Measurements from ENCODE around the gene IL25. TPM values are rescaled to one million over a fixed set of nuclear protein-coding genes. Genes with fewer than 3 reads are reported as not detected.
"Not testable (repeated sequence)": the region's sequence is repeated elsewhere in the genome, so short reads cannot be mapped to it uniquely, and the experiment has no call there.

The IL25 gene
- not detected in 2 replicates for total RNA-seq

DNA sequence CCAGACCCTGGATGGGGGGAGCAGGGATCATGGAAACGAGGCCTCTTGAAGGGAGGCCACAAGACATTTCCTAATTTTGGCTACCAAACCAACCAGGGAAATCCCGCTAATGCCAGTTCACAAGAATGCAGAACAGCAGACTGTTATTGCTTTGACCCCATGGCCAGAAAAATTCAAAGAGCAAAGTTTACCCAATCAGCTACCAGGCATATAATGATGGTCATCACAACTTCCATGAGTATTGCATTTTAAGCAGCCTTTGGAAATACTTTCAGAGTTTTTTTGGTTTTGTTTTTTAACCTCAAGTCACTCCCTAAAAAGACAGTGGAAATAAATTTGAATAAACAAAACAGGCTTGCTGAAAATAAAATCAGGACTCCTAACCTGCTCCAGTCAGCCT, at the start of gene IL25:
Gene IL25, plus strand, starts transcription at position 301 of the 400 bp plus-strand sequence.
- no peak for DNase-seq (ENCODE audit: low read depth, low spot score)

DNA sequence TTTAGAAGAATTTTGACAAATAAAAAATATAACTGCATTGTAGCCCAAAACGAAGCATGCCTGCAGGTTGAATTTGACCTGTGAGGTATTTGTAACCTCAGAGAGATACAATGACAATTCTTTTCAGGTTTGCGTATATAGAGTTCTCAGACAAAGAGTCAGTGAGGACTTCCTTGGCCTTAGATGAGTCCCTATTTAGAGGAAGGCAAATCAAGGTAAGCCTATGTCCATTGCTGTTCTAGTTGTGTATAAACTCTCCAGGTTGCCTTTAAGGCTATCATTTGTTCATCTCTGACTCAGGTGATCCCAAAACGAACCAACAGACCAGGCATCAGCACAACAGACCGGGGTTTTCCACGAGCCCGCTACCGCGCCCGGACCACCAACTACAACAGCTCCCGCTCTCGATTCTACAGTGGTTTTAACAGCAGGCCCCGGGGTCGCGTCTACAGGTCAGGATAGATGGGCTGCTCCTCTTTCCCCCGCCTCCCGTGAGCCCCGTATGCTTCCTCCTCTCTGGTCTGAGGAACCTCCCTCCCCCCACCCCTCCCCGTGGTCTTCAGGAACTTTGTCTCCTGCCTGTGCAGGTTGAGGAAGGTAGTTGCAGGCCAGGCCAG, 48.7 kb upstream of the IL25 start:
- DNase-seq (ENCODE audit: low read depth, low spot score): no peak

DNA sequence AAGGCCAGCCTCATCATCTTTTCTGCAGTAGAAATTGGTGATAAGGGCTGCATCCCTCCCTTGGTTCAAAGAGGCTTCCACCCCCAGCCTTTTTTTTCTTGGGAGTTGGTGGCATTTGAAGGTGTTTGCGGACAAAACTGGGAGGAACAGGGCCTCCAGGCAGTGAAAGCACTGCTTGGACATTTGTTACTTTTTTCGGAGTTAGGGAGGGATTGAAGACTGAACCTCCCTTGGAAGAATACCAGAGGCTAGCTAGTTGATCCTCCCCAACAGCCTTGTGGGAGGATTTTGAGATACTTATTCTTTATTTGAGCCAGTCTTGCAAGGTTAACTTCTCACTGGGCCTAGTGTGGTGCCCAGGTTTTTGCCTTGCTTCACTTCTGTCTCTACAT, 48.2 kb upstream of the IL25 start:
- no peak for DNase-seq (ENCODE audit: low read depth, low spot score)

- no peak for DNase-seq (ENCODE audit: low read depth, low spot score)
Measured at GRCh38 chr14:23324993-23325392, 47.6 kb upstream of the IL25 start.

- DNase-seq (ENCODE audit: low read depth, low spot score): not testable (repeated sequence)
Measured at GRCh38 chr14:23325746-23326145, 46.9 kb upstream of the IL25 start.

GRCh38 chr14:23326491-23327332, 45.9 kb upstream of the IL25 start:
- DNase-seq (ENCODE audit: low read depth, low spot score): no peak

DNA sequence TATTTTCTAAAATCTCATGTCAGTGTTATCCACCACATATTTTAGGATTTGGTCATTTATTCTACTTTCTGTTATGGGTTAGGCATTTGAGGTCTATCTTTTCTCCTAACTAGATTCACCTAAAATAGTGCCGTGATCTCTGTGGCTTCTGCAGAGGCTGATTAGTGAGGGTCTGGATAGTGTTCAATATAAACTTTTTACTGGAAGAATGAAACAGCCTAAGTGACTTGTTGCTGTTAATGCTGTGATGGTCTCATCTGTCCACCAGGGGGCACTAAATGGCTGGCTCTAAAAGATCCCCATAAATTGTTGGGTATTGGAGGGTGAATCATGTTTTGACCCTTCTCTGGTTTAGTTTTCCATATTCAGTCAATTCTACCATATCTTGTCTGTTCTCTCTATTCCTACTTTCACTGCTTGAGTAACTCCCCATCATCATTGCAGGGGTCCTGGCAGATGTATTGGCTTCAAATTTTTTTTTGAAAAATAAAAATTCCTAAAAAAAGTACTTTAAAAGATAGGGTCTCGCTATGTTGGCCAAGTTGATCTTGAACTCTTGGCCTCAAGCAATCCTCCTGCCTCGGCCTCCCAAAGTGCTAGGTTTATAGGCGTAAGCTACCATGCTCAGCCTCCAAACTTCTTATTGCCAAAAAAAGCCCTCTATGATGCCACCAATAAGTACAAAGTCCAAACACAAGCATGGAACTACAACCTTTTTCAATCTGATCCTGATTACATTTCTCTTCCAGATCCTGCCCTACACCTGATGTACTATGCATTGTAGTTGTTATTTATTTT, 44.5 kb upstream of the IL25 start:
- peak; percentile 41 for DNase-seq (ENCODE audit: low read depth, low spot score)

DNA sequence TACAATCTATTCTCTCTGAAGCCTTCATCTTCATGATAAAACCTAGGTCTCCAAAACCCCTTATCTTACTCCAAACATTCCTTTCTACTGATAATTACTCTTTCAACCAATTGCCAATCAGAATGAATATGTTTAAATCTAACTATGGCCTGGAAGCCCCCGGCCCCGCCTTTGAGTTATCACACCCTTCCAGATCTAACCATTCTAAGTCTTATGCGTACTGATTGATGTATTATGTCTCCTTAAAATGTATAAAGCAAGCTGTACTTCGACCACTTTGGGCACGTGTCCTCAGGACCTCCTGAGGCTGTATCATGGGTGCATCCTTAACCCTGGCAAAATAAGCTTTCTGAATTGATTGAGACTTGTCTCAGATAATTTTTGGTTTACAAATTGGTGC, 37.0 kb upstream of the IL25 start:
- no peak for DNase-seq (ENCODE audit: low read depth, low spot score)

DNA sequence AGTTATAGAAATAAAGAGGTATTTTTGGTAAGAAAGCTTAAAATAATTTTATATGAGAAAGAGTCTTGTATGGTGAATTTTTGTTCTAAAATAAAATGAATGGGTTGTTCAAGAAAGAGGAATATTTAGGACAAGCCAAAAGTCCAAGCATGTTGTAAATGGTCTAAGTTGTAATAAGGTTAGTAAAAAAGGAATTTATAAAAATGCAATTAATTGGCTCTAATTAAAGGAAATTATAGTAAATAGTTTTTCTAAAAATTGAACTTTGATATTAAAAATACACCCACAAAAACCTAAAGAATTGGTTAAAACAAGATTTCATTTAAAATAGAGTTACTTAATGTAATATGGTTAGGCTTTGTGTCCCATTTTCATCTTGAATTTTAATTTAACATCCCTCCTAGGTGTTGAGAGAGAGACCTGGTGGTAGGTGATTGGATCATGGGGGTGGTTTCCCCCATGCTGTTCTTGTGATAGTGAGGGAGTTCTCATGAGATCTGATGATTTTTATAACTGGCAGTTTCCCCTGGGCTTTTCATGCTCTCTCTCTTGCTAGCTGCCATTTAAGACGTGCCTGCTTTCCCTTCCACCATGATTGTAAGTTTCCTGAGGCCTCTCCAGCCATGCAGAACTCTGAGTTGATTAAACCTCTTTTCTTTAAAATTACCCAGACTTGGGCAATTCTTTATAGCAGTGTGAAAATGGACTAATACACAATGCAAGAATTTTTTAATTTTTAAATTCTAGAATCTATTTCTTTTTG, 32.9 kb upstream of the IL25 start:
- no peak for DNase-seq (ENCODE audit: low read depth, low spot score)

DNA sequence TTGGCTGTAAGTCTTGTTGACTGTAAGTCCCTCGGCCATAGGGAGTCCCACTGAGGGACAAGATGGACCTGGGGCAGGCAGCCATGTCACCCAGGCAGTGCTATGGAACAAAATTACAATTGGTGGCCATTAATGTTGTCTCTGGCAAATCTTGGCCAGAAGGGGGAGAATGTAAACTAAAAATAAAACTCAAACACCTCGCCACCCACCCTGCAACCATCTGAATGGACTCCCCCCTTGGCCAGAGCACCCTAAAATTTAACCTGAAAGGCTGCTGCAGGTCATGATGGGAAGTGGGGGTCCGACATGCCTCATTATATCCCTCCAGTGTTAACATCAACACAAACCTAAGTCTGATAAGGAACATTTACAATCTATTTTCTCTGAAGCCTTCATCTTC, 28.1 kb upstream of the IL25 start:
- DNase-seq (ENCODE audit: low read depth, low spot score): no peak

GRCh38 chr14:23345987-23346692, 26.5 kb upstream of the IL25 start:
- DNase-seq (ENCODE audit: low read depth, low spot score): no peak

GRCh38 chr14:23346693-23347405, 25.8 kb upstream of the IL25 start:
- DNase-seq (ENCODE audit: low read depth, low spot score): no peak

DNA sequence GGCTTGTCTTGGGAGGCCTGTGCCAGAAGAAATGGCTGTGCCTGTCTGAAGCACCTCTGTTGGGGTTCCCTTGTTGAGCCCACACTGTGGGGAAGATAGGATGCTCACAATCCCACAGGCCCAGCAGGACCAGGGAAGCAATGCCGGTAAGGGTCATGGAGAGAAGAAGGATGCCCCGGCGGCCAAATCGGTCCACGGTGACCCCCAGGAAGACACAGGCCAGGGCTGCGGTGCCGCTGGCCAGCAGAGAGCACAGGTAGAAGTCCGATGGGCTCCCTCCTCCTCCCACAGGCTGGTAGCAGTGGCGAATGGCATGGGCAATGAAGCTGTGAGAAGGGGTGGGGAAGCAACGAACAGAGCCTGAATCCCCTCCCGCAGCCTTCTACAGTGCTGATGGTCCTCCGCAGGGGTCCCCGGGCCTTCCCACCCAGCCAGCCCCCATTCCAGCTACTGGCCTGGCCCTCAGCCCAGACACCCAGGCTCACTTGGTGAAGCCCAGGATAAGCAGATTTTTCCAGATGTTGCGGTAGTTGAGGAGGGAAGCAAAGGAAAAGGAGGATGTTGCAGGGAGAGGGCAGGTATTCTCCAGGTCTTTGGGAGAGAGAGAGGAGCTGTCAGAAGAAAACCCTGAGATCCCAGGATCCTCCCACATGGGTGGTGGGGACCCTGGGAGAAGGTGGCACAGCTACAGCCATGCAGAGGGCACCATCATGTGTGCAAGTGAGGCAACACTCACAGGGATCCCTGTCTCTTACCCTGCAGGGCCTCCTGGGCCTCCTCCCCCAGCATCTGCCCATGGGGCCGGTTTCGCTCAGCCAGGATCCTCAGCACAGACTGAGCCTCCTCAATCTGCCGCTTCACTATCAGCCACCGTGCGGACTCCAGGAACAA, 25.0 kb upstream of the IL25 start:
- DNase-seq (ENCODE audit: low read depth, low spot score): no peak

DNA sequence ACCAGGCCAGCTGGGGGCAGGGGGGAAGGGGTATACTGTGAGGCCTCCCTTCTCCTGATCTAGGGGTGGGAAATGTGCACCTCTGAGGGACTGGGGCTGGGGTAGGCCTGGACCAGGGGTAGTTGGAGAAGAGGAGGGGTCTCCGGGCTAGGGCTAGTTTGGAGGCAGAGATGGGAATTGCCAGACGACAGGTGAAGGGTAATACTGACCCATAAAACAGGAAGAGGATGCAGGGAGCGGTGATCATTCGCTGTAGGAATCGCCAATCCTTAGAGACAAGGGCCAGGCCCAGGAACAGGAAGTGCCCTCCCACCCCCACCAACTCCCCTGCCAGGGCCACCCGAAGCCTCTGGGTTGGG, 24.3 kb upstream of the IL25 start:
- no peak for DNase-seq (ENCODE audit: low read depth, low spot score)

GRCh38 chr14:23349156-23349845, 23.3 kb upstream of the IL25 start:
- no peak for DNase-seq (ENCODE audit: low read depth, low spot score)

DNA sequence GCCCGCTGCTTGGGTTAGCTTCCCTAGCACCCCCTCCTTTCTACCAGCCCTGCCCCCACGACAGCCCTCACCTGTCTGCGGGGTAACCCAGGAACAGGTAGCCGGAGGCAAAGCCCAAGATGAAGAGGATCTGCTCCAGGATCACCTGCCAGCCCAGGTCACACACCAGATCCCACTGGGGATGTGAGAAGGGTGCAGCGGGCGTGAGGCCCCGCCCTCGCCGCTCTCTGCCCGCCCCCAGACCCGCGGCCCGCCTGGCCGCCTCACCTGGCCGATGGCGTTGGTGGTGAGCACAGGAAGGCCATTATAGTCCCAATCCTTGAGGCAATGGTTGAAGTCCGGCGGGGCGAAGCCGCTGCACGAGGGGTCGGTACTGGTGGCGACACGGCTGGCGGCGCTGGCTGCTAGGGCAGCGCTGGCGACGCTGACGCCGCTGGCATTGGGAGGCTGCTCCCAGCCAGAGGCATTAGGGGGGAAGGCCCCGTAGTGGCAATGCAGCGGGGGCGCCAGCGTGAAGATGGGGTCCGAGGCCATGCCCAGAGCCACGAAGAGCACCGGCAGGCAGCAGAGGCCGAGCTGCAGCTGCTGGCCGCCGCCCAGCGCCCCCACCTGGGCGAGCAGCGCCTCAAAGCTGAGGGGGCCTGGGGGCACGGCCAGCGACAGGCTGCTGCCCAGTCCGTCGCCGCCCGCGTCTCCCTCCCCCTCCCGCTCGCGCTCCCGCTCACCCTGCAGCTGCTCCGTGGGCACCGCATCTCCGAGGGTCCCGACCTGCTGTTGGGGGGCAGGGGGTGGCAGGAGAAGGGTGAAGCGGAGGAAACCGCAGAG, 20.7 kb upstream of the IL25 start:
- DNase-seq (ENCODE audit: low read depth, low spot score): no peak

DNA sequence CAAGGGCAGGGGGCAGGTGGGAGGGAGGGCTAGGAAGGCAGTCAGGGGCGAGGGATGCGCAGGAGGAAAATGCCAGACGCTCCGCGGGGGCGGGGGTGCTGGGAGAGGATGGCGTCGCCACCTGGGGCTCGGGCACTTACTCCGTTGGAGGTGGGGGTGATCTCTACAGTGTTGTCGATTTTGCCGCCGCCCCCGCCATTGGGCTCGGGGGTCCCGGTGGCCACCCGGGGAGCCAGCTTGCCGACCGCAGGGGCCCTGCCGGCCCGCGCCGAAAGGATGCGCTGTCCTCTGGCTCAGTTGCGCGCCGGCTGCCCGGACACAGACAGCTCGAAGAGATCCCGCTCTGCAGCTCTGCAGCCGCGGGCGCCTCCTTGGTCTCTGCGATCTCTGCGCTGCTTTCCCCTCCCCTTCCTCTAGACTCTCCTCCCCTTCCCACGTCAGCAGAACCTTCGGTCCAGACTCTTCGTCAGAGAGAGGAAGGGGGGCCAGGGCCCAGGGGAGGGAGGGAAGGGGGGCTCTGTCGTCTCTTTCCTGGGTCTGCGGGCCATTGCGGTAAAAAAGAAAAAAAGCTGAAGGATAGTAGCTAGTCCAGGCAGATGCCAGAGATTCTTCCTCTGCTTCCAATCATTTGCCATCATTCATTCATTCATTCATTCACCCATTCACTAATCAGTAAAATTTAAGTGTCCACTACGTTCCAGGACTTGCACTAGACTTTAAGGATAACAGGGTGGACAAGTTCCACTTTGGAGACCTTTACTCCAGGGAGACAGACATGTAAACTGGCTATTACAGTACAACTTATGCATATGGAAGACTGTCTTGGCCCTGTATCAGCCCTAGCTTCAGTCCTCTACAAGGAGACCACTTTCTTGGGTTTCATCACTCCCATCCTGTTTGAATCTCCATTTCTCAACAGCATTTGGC, 19.8 kb upstream of the IL25 start, which contains the start of gene SLC22A17:
Gene SLC22A17, minus strand, starts transcription at position 382 of the 927 bp plus-strand sequence.
- DNase-seq (ENCODE audit: low read depth, low spot score): no peak

All from pulmonary artery endothelial cell (primary cell).